A673 (cell line): ENCODE data around the gene NREP. TPM values are rescaled to one million over a fixed set of nuclear protein-coding genes. Genes with fewer than 3 reads are reported as not detected.

Experiments used
- BruUV-seq: library from RNA; stranded (reverse); fragments of 400-500 nt; replicated peaks from 2 replicates; lab custom pipeline; 2021; lab: Mats Ljungman, UMichigan
- CTCF ChIA-PET: fragments of 300-600 bp; sonication (Branson Sonifier 250); formaldehyde crosslinking; loops from one replicate; lab custom pipeline; 2022; ENCODE audit warnings: antibody characterized with exemption; lab: Charles Lee
- POLR2A ChIA-PET: fragments of 300-600 bp; sonication (Branson Sonifier 250); formaldehyde crosslinking; loops from one replicate; lab custom pipeline; 2022; ENCODE audit warnings: antibody characterized with exemption; ENCODE audit not compliant: low non-redundant PET; lab: Charles Lee
- DNase-seq: peaks from one replicate; pipeline ENCODE4 v3.0.0-alpha.2; 2015; ENCODE audit warnings: low spot score
- H3K27ac ChIP-seq: fragments of 200-600 bp; sonication (generic); 2 replicates; pipeline ENCODE4 v1.5.1; 2016; ENCODE audit warnings: mixed run types, low read depth, mild to moderate bottlenecking, mixed read lengths, antibody characterized with exemption, low read length; ENCODE audit not compliant: poor library complexity, severe bottlenecking
- H3K27me3 ChIP-seq: fragments of 200-600 bp; sonication (generic); replicated peaks from 2 replicates; pipeline ENCODE4 v1.6.1; 2017; ENCODE audit warnings: mixed run types, low read depth, mild to moderate bottlenecking, mixed read lengths, antibody characterized with exemption, low read length; ENCODE audit not compliant: insufficient read depth, poor library complexity
- H3K36me3 ChIP-seq: fragments of 200-600 bp; sonication (generic); 2 replicates; pipeline ENCODE4 v1.6.1; 2016; ENCODE audit warnings: mixed run types, mild to moderate bottlenecking, mixed read lengths, antibody characterized with exemption, low read length; ENCODE audit not compliant: insufficient read depth, poor library complexity, severe bottlenecking
- H3K4me1 ChIP-seq: fragments of 200-600 bp; sonication (generic); 2 replicates; pipeline ENCODE4 v1.6.1; 2017; ENCODE audit warnings: mixed run types, mild to moderate bottlenecking, mixed read lengths, antibody characterized with exemption, low read length; ENCODE audit not compliant: insufficient read depth, poor library complexity, severe bottlenecking
- H3K4me3 ChIP-seq: fragments of 200-600 bp; sonication (generic); 2 replicates; pipeline ENCODE4 v1.5.1; 2016; ENCODE audit warnings: low read depth, mixed run types, mild to moderate bottlenecking, mixed read lengths, low read length; ENCODE audit not compliant: poor library complexity, severe bottlenecking
- H3K9me3 ChIP-seq: fragments of 200-600 bp; sonication (generic); 2 replicates; pipeline ENCODE4 v1.6.1; 2016; ENCODE audit warnings: mixed run types, low read depth, mild to moderate bottlenecking, mixed read lengths, antibody characterized with exemption, low read length; ENCODE audit not compliant: poor library complexity, severe bottlenecking
- EZH2 ChIP-seq: fragments of 200-600 bp; sonication (generic); IDR thresholded peaks from 2 replicates; pipeline ENCODE4 v1.6.1; 2017; ENCODE audit warnings: borderline replicate concordance, low read depth, mild to moderate bottlenecking, mixed read lengths, antibody characterized with exemption, low read length; ENCODE audit not compliant: poor library complexity, severe bottlenecking
- intact Hi-C: fragments of 100-400 bp; cut with micrococcal nuclease; formaldehyde crosslinking; loops from one replicate; pipeline ENCODE4 v1.10.0; 2022; ENCODE audit not compliant: unreplicated experiment
- total RNA-seq: library from RNA; stranded (reverse); gene quantifications from 2 replicates; pipeline ENCODE4 v1.2.3, GENCODE V29; 2021
- TF ChIP-seq, protein P1 (sequence below): fragments of 300-800, 200-600 bp; sonication (generic); conservative IDR thresholded peaks from 2 replicates; pipeline ENCODE4 v1.5.1; 2017; ENCODE audit warnings: low read depth, mild to moderate bottlenecking, antibody characterized with exemption, low read length, moderate library complexity, mixed read lengths

The NREP gene
- total RNA-seq, 1 experiment from 2014 or later = 31.0 TPM

DNA sequence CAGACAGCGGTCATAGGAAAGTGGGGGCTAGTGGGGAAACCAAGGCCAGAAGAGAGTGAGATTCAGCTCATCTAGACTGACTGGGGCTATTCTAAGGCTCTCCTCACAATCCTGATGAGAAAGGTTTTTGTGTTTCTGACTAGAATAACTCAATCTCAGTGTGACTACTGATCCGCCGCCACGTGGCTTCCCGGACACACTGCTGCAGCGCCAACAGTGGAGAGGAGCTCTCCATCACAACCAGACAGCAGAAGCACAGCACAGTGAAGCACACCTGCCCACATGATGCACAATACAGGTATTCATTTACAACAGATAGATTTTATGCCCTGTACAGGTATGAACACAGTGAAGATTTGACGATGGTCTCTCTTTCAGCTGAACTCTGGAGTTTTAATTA lies 25.4 kb downstream of the NREP start:
- ChIA-PET POLR2A (no interaction called here), CTCF (no interaction called here)
- no peak overlapping the region for H3K4me3 ChIP-seq
- H3K4me1 ChIP-seq = no peaks in the 10 kb centered on the region
- TF ChIP-seq, protein P1, sequence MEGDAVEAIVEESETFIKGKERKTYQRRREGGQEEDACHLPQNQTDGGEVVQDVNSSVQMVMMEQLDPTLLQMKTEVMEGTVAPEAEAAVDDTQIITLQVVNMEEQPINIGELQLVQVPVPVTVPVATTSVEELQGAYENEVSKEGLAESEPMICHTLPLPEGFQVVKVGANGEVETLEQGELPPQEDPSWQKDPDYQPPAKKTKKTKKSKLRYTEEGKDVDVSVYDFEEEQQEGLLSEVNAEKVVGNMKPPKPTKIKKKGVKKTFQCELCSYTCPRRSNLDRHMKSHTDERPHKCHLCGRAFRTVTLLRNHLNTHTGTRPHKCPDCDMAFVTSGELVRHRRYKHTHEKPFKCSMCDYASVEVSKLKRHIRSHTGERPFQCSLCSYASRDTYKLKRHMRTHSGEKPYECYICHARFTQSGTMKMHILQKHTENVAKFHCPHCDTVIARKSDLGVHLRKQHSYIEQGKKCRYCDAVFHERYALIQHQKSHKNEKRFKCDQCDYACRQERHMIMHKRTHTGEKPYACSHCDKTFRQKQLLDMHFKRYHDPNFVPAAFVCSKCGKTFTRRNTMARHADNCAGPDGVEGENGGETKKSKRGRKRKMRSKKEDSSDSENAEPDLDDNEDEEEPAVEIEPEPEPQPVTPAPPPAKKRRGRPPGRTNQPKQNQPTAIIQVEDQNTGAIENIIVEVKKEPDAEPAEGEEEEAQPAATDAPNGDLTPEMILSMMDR = no peak
- TF ChIP-seq EZH2 = no peak
- H3K27ac ChIP-seq = no peak overlapping the region
- H3K27me3 ChIP-seq = no peaks in the 10 kb centered on the region
- intact Hi-C loops = no loop called here
- no peaks in the 10 kb centered on the region for H3K9me3 ChIP-seq
- no peaks in the 10 kb centered on the region for H3K36me3 ChIP-seq
- no peak for DNase-seq
- BruUV-seq = no TSS peak

GRCh38 chr5:111730659-111731382 lies 26.2 kb downstream of the NREP start:
- no peak overlapping the region for H3K27ac ChIP-seq
- H3K36me3 ChIP-seq = no peaks in the 10 kb centered on the region
- TF ChIP-seq, protein P1 = no peak
- no peak for TF ChIP-seq EZH2
- ChIA-PET POLR2A (no interaction called here), CTCF (no interaction called here)
- H3K27me3 ChIP-seq = no peaks in the 10 kb centered on the region
- H3K4me1 ChIP-seq = no peaks in the 10 kb centered on the region
- no TSS peak for BruUV-seq
- no peak for DNase-seq
- H3K9me3 ChIP-seq = no peaks in the 10 kb centered on the region
- no peak overlapping the region for H3K4me3 ChIP-seq
- intact Hi-C loops = no loop called here

DNA sequence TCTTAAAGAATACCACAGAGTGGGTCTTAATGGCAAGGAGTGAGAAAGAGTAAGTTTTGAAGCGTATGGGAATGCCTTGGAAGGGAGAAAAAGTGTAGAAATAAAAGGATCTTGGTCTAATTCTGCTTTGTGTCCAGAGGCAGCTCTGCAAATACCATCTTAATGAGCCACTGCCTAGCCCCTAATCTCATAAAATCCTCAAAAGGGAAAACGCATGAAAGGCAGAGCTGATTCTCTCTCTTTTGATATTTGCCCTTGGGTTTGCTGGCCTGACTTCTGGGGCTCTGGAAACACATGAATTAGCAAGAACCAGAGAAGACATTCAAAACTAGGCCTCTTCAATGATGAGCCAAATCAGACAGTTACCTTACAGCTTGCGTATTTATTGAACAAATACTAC lies 28.1 kb downstream of the NREP start:
- DNase-seq = no peak
- no peaks in the 10 kb centered on the region for H3K27me3 ChIP-seq

More for the DNA sequence above, 28.1 kb downstream of the NREP start:
- ChIA-PET CTCF (no interaction called here), POLR2A (interaction anchor here (0.6 kb wide), 1 partner anchor 1387 kb away, joined by 3 read pairs; no protein-coding TSS in a partner anchor)
- H3K4me3 ChIP-seq = no peak overlapping the region
- no peaks in the 10 kb centered on the region for H3K36me3 ChIP-seq
- no TSS peak for BruUV-seq
- no peaks in the 10 kb centered on the region for H3K9me3 ChIP-seq
- intact Hi-C loops = no loop called here
- no peaks in the 10 kb centered on the region for H3K4me1 ChIP-seq
- TF ChIP-seq, protein P1 = no peak
- no peak for TF ChIP-seq EZH2
- H3K27ac ChIP-seq = no peak overlapping the region
